HG02870 (cell line): Measurements from ENCODE around the gene NEK10.

Experiments
- ATAC-seq: cut with Tn5 transposase; IDR thresholded peaks from one replicate; pipeline ENCODE4 v1.9.1; 2021; ENCODE audit warnings: mild to moderate bottlenecking, moderate library complexity; ENCODE audit not compliant: unreplicated experiment

Gene NEK10

DNA sequence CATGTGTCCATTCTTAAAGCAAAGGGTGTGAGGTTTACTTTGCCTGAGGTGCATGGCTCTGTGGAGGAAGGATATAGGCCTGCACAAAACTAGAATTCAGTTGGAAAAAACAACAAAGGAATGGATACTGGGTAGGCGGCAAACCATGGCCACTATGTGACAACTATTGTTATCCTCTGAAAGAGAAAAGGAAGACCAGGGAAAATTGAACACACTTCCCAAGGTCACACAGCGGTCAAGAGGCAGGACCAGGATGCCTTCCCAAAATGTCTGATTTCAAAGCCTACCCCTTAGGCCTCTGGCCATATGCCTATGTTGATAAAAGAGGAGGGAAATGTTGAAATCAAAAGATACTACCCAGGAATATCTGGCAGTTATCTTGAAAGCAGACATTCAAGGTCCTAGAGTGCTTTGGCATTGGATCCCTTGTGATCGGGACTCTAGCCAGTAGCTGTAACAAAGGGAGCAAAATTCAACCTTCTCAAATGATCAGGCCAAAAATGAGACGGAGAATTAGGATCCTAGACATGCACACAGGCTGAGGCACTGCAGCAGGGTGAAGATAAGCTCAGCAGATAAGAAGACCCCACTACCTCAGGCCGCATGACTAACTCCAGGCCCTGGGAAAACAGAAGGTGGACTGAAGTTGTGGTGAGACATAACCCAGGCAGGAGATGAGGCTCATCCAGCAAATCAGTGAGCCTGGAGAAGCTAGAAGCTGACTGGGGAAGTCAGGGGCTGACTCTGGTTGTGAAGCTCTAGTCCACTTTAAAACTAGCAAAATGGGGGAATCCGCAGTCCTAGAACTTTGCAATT is 292.2 kb downstream of the NEK10 start:
- ATAC-seq: no peak

DNA sequence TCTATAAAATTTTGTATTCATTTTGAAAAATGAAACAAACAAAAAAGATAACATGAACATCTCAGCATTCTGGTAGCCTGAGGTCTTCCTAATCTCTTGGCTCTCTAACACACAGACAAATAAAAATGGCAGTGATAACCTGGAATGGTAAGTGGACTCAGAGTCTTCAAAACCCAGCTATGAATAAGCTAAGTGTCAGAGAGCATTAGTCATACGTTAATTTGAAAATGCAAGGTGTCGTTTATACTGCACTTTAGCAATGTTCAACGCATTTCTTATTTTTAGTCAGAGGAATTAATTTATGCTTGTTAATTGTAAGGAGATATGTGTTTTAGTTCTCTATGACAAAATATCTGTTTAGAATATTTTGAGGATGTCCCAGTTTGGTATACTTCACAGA is 294.3 kb downstream of the NEK10 start:
- ATAC-seq: no peak

DNA sequence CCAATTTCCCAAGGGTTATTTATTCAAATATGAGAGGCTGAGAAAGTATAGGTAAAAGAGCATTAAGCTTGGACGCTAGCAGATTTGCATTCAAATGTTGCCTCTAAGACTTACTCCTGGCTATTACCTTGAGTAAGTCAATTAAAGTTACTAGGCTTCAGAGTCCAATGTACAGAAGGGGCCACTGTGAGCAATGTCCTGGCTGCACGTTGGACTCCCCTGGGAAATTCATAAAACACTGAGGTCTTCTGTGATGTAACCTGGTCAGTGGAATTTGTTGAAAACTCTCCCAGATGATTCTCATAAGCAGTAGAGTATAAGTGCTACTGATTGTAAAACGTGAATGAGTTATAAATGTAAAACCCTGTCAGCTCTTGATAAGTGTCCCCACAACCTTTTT is 295.3 kb downstream of the NEK10 start:
- ATAC-seq: no peak

DNA sequence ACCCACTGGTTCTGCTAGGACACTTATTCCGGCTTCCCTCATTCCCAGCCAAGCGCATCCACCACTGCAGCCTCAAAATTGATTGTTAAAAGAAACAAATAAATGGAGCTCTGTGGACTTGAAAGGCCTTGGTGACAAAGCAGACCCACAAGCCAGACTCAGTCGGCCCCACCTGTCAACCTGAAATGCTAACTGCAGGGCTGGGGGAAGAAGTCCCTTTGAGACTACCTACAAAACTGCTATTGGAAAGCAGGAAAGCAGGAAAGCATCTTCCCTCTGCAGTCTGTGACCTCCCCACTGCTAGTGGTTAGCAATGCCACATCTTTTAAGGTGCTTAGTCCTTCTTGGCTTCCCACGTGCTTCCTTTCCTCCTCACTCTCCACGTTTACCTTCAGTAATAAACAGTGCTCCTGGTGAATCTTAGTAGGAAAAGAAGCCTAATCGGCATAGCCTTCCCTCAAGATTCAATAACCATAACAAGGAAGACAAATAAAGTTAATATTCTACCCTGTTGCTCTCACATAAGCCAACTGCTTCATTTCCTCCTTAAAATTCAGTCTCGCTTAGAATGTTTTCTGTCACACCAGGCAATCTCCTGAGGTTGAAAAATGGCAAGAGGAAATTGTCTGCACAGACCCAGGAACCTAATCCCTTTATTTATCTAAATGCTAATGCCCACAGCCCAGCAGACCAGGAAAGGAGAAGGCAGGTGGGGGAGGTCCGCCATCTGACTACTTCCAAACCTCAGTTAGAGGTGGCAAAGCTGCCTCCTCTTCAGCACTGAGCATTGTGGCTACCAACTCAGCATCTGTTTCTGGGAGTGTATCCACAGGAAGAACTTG is 296.2 kb downstream of the NEK10 start:
- ATAC-seq: no peak

DNA sequence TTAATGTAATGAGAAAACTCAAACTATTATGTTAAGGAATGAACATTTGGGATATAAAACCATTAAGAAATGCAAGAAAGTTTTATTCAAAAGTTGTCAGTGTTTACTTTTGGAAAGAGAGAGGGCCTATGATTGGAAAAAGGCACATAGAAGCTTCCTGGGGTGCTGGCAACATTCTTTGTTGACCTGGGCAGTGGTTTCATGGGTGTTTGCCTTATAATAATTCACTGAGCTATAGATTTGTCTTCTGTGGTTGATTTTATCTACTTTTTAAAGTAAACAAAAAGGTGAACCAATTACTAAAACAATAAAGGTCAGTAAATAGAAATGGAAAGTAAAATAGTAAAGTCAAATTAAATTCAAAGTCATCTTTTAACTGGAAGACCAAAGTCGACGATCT is 308.8 kb downstream of the NEK10 start:
- ATAC-seq: no peak
